HepG2 (cell line): ENCODE data around the gene CLDN3. TPM values are rescaled to one million over a fixed set of nuclear protein-coding genes. Genes with fewer than 3 reads are reported as not detected.

Source experiments
- AKAP8 ChIP-seq: sonication (generic); formaldehyde crosslinking; IDR thresholded peaks from 2 replicates; pipeline ENCODE4 v1.5.1; 2020; ENCODE audit warnings: mild to moderate bottlenecking, missing genetic modification reagents
- ATF1 ChIP-seq: IDR thresholded peaks from 2 replicates; pipeline ENCODE4 v1.6.1; 2016; ENCODE audit warnings: mild to moderate bottlenecking, control low read depth
- CC2D1A ChIP-seq: sonication (generic); formaldehyde crosslinking; IDR thresholded peaks from 2 replicates; pipeline ENCODE4 v1.8.1; 2023; ENCODE audit warnings: mild to moderate bottlenecking, missing genetic modification reagents
- GFI1 ChIP-seq: sonication (generic); formaldehyde crosslinking; IDR thresholded peaks from 2 replicates; pipeline ENCODE4 v1.5.0; 2020; ENCODE audit warnings: missing genetic modification reagents, mild to moderate bottlenecking, borderline replicate concordance
- HOXA5 ChIP-seq: sonication (generic); formaldehyde crosslinking; IDR thresholded peaks from 2 replicates; pipeline ENCODE4 v1.4.0; 2020; ENCODE audit warnings: missing genetic modification reagents
- MZF1 ChIP-seq: sonication (generic); formaldehyde crosslinking; IDR thresholded peaks from 2 replicates; pipeline ENCODE4 v1.8.1; 2023; ENCODE audit warnings: mild to moderate bottlenecking, missing genetic modification reagents, borderline replicate concordance
- NFE2L2 ChIP-seq: fragments of 150-350 bp; IDR thresholded peaks from 2 replicates; pipeline ENCODE4 v1.6.1; 2014; ENCODE audit warnings: low read length
- PRMT3 ChIP-seq: sonication (generic); formaldehyde crosslinking; IDR thresholded peaks from 2 replicates; pipeline ENCODE4 v1.8.1; 2022; ENCODE audit warnings: low read depth, mild to moderate bottlenecking, moderate library complexity, missing genetic modification reagents, borderline replicate concordance
- SALL2 ChIP-seq: sonication (generic); formaldehyde crosslinking; IDR thresholded peaks from 2 replicates; pipeline ENCODE4 v1.8.1; 2023; ENCODE audit warnings: mild to moderate bottlenecking, missing genetic modification reagents, inconsistent platforms
- SIX4 ChIP-seq: sonication (generic); formaldehyde crosslinking; IDR thresholded peaks from 2 replicates; pipeline ENCODE4 v1.4.0; 2020; ENCODE audit warnings: missing genetic modification reagents
- SMYD3 ChIP-seq: sonication (generic); formaldehyde crosslinking; IDR thresholded peaks from 2 replicates; pipeline ENCODE4 v1.8.1; 2023; ENCODE audit warnings: mild to moderate bottlenecking, missing genetic modification reagents
- SOX5 ChIP-seq: IDR thresholded peaks from 2 replicates; pipeline ENCODE4 v1.6.1; 2016; ENCODE audit warnings: borderline replicate concordance
- SP4 ChIP-seq: sonication (generic); formaldehyde crosslinking; IDR thresholded peaks from 2 replicates; pipeline ENCODE4 v1.8.1; 2023; ENCODE audit warnings: mild to moderate bottlenecking, missing genetic modification reagents
- SUZ12 ChIP-seq: fragments of 150-350 bp; IDR thresholded peaks from 2 replicates; pipeline ENCODE4 v1.6.1; 2014; ENCODE audit warnings: low read depth, low read length
- TP53 ChIP-seq: sonication (generic); formaldehyde crosslinking; conservative IDR thresholded peaks from 2 replicates; pipeline ENCODE4 v1.4.0; 2020; ENCODE audit warnings: missing genetic modification reagents
- YY1 ChIP-seq: IDR thresholded peaks from 2 replicates; pipeline ENCODE4 v1.6.1; 2011; ENCODE audit warnings: low read length, low read depth, moderate library complexity, mild to moderate bottlenecking; ENCODE audit not compliant: insufficient read depth, insufficient replicate concordance
- ZBTB8A ChIP-seq: sonication (generic); formaldehyde crosslinking; IDR thresholded peaks from 2 replicates; pipeline ENCODE4 v1.4.0; 2020; ENCODE audit warnings: mild to moderate bottlenecking, low read depth, missing genetic modification reagents, borderline replicate concordance
- ZFP62 ChIP-seq: sonication (generic); formaldehyde crosslinking; IDR thresholded peaks from 2 replicates; pipeline ENCODE4 v1.4.0; 2020; ENCODE audit warnings: missing genetic modification reagents
- ZNF12 ChIP-seq: sonication (generic); formaldehyde crosslinking; IDR thresholded peaks from 2 replicates; pipeline ENCODE4 v1.5.0; 2020; ENCODE audit warnings: missing genetic modification reagents
- ZNF205 ChIP-seq: IDR thresholded peaks from 2 replicates; pipeline ENCODE4 v1.6.1; 2018; ENCODE audit warnings: missing biosample characterization, missing genetic modification reagents
- ZNF335 ChIP-seq: sonication (generic); formaldehyde crosslinking; IDR thresholded peaks from 2 replicates; pipeline ENCODE4 v1.4.0; 2020; ENCODE audit warnings: missing genetic modification reagents
- ZNF382 ChIP-seq: sonication (generic); formaldehyde crosslinking; IDR thresholded peaks from 2 replicates; pipeline ENCODE4 v1.5.0; 2020; ENCODE audit warnings: missing genetic modification reagents, mild to moderate bottlenecking, borderline replicate concordance
- ZSCAN29 ChIP-seq: sonication (generic); formaldehyde crosslinking; conservative IDR thresholded peaks from 2 replicates; pipeline ENCODE4 v1.4.0; 2020; ENCODE audit warnings: mild to moderate bottlenecking, missing genetic modification reagents
- polyA plus RNA-seq, 8 experiments: library from polyadenylated mRNA; depleted of rRNA in 3 of 8; stranded (reverse) in 7 of 8; unstranded in 1 of 8; fragments of >200 nt; fragmentation: Illumina TruSeq in 4 of 8; extraction: Trizol in 4 of 8; gene quantifications; 2 replicates each; pipeline versions ENCODE4 v1.2.1 to v1.2.3, GENCODE V29; 2011 to 2016; ENCODE audit warnings: low read depth in 4 of 8, missing spikeins in 1 of 8, mixed read lengths in 1 of 8; ENCODE audit not compliant: insufficient read depth in 1 of 8
- total RNA-seq, 5 experiments: library from RNA; depleted of rRNA; stranded (reverse); fragments of >200 nt; fragmentation: Illumina TruSeq; extraction: Trizol; gene quantifications; 2 replicates each; pipeline ENCODE4 v1.2.3, GENCODE V29; 2016; ENCODE audit warnings: low read depth in 1 of 5
- TF ChIP-seq, protein P1 (sequence below): sonication (generic); formaldehyde crosslinking; IDR thresholded peaks from 2 replicates; pipeline ENCODE4 v1.4.0; 2020; ENCODE audit warnings: missing genetic modification reagents
- TF ChIP-seq, protein P2 (sequence below): sonication (generic); formaldehyde crosslinking; IDR thresholded peaks from 2 replicates; pipeline ENCODE4 v1.4.0; 2020; ENCODE audit warnings: missing genetic modification reagents
- TF ChIP-seq, protein P3 (sequence below): sonication (generic); formaldehyde crosslinking; IDR thresholded peaks from 2 replicates; pipeline ENCODE4 v1.8.0; 2022; ENCODE audit warnings: missing genetic modification reagents, mild to moderate bottlenecking, moderate library complexity, borderline replicate concordance

Gene CLDN3
- total and polyA plus RNA-seq, 2 of the 13 experiments (the other 11 are each of a cell fraction or from before 2014, with no cell fraction given), result 0.31 to 0.51 TPM

DNA sequence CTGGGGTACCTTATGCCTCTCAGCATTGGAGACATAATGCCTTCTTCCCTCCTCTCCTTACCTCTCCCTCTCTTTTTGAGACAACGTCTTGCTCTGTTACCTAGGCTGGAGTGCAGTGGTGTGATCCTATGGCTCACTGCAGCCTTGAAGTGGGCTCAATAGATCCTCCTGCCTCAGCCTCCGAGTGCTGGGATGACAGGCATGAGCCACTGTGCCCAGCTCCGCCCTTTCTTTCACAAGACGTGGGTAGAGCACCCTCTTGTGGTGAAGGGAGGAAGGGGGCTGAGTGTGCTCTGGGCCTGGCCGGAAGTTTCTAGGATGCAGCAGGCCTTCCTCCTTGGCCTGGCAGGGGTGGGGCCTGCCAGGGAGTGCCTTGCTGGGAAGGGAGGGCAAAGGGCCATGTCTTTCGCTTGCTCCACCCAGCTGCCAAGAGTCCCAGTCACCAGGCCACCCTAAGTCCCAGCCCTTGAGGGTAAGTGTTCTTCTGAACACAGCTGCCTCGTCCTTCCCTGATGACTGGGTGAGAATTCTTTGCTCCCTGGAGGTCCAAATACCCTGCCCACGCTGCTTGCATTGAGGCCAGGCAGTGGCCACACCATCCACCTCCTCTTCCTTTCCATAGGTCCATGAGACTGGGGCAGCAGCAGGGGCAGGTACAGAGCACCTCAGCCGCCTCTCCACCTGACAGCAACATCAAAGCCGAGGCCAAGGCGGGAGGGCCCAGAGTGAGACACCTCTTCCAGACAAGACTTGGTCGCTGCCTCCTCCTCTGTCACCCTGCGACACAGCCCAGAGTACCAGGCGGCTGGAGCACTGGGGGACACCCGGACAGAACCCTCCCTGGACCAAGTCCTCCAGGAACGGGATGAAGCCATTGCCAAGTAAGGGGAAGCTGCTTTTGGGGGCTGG lies 35.2 kb downstream of the CLDN3 start (continued):
- TF ChIP-seq, protein P1, sequence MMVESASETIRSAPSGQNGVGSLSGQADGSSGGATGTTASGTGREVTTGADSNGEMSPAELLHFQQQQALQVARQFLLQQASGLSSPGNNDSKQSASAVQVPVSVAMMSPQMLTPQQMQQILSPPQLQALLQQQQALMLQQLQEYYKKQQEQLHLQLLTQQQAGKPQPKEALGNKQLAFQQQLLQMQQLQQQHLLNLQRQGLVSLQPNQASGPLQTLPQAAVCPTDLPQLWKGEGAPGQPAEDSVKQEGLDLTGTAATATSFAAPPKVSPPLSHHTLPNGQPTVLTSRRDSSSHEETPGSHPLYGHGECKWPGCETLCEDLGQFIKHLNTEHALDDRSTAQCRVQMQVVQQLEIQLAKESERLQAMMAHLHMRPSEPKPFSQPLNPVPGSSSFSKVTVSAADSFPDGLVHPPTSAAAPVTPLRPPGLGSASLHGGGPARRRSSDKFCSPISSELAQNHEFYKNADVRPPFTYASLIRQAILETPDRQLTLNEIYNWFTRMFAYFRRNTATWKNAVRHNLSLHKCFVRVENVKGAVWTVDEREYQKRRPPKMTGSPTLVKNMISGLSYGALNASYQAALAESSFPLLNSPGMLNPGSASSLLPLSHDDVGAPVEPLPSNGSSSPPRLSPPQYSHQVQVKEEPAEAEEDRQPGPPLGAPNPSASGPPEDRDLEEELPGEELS (CRISPR knock-in tag), result 0 out of 2 replicates have a peak, but pooled peaks have one; percentile 15
- no peak for TF ChIP-seq SUZ12
- no peak for TF ChIP-seq ZNF205 (CRISPR knock-in tag)
- no peak for TF ChIP-seq ZBTB8A (CRISPR knock-in tag)
- TF ChIP-seq YY1, result no peak
- TF ChIP-seq ZFP62 (CRISPR knock-in tag), result no peak
- no peak for TF ChIP-seq ZNF382 (CRISPR knock-in tag)
- no peak for TF ChIP-seq CC2D1A (CRISPR knock-in tag)
- no peak for TF ChIP-seq AKAP8
- TF ChIP-seq GFI1 (CRISPR knock-in tag), result no peak
- TF ChIP-seq, protein P2, sequence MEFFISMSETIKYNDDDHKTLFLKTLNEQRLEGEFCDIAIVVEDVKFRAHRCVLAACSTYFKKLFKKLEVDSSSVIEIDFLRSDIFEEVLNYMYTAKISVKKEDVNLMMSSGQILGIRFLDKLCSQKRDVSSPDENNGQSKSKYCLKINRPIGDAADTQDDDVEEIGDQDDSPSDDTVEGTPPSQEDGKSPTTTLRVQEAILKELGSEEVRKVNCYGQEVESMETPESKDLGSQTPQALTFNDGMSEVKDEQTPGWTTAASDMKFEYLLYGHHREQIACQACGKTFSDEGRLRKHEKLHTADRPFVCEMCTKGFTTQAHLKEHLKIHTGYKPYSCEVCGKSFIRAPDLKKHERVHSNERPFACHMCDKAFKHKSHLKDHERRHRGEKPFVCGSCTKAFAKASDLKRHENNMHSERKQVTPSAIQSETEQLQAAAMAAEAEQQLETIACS, result no peak
- no peak for TF ChIP-seq HOXA5 (CRISPR knock-in tag)
- no peak for TF ChIP-seq ZNF12 (CRISPR knock-in tag)
- TF ChIP-seq SMYD3 (CRISPR knock-in tag), result no peak
- 0 out of 2 replicates have a peak, but pooled peaks have one; percentile 53 for TF ChIP-seq ZNF335 (CRISPR knock-in tag)
- TF ChIP-seq TP53, result no peak
- peak; percentile 44; the same call in 1 of the 2 replicates for TF ChIP-seq SP4 (CRISPR knock-in tag)
- no peak for TF ChIP-seq PRMT3 (CRISPR knock-in tag)
- TF ChIP-seq MZF1, result no peak
- no peak for TF ChIP-seq ZSCAN29 (CRISPR knock-in tag)
- no peak for TF ChIP-seq SALL2 (CRISPR knock-in tag)
- TF ChIP-seq NFE2L2, result no peak
- TF ChIP-seq, protein P3, sequence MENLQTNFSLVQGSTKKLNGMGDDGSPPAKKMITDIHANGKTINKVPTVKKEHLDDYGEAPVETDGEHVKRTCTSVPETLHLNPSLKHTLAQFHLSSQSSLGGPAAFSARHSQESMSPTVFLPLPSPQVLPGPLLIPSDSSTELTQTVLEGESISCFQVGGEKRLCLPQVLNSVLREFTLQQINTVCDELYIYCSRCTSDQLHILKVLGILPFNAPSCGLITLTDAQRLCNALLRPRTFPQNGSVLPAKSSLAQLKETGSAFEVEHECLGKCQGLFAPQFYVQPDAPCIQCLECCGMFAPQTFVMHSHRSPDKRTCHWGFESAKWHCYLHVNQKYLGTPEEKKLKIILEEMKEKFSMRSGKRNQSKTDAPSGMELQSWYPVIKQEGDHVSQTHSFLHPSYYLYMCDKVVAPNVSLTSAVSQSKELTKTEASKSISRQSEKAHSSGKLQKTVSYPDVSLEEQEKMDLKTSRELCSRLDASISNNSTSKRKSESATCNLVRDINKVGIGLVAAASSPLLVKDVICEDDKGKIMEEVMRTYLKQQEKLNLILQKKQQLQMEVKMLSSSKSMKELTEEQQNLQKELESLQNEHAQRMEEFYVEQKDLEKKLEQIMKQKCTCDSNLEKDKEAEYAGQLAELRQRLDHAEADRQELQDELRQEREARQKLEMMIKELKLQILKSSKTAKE (CRISPR knock-in tag), result no peak
- no peak for TF ChIP-seq ATF1
- TF ChIP-seq SOX5 (CRISPR knock-in tag), result 0 out of 2 replicates have a peak, but pooled peaks have one; percentile 17
- no peak for TF ChIP-seq SIX4 (CRISPR knock-in tag)
